ENCODE data around the gene C4orf36. TPM values are rescaled to one million over a fixed set of nuclear protein-coding genes. Genes with fewer than 3 reads are reported as not detected.

Gene C4orf36
- total and polyA plus RNA-seq, 2 of the 8 experiments (the other 6 are each of a cell fraction or from before 2014, with no cell fraction given) = 1.2 to 1.5 TPM

DNA sequence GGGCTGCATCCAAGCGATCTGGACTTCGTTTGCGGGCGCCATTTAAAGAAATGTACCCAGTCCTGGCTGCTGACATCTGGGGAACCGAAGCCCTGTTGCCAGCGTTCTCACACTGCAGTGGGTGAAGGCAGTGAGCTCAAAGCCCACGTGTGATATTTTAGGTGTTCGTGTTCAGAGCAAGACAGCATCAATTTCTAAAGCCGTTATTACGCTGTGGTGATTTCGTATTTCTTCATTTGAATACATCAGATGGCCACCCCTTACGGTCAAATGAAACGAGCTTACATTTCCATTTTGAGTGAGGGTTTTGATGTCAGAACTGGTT lies 376 bp upstream of the C4orf36 start:
- Histone ChIP-seq H3K79me2 (ENCODE audit: control insufficient read depth in 1 of 2, insufficient read depth in 2 of 2, low read length in 2 of 2) (no peaks in the 10 kb centered on the region), H3K23me2 (ENCODE audit: low read depth, low read length) (peaks cover 8% of the 10 kb centered on the region), H2AFZ (ENCODE audit: low read length) (peak overlapping the region; percentile 58; the same call in 1 of the 2 replicates), H3K56ac (replicated peaks; ENCODE audit: insufficient read length, low read depth, low read length) (no peak overlapping the region), H3K36me3 (ENCODE audit: control insufficient read depth in 2 of 4, insufficient read depth in 4 of 4, low read length in 3 of 4) (no peaks in the 10 kb centered on the region), H3K18ac (ENCODE audit: extremely low read depth, low read length) (peak overlapping the region; percentile 88), H2BK5ac (ENCODE audit: low read depth, low read length) (peak overlapping the region; percentile 32; the same call in 1 of the 2 replicates), H3K14ac (ENCODE audit: insufficient read length) (no peak overlapping the region), H4K5ac (ENCODE audit: insufficient read length, low read depth, low read length) (peak overlapping the region; percentile 16), H3K9ac (replicated peaks in 1 of 4; ENCODE audit: extremely low read depth in 1 of 4, low read depth in 3 of 4, low read length in 3 of 4) (peak overlapping the region in 3 of 4 experiments; percentile 57 to 89 (median 83); a peak in 6 of 7 replicates), H3K4me1 (replicated peaks in 1 of 4; ENCODE audit: control insufficient read depth in 3 of 4, insufficient read depth in 4 of 4, low read length in 3 of 4) (peaks cover 0 to 3% (median under 1%) of the 10 kb centered on the region in 4 experiments; a peak in 1 of 7 replicates), H4K8ac (ENCODE audit: extremely low read depth, insufficient read depth, low read length) (peak overlapping the region; percentile 97; the same call in 1 of the 2 replicates), H3K79me1 (ENCODE audit: low read depth, low read length) (no peaks in the 10 kb centered on the region), H2AK5ac (ENCODE audit: low read depth, low read length) (no peak overlapping the region), H3K23ac (ENCODE audit: insufficient read length) (no peak overlapping the region), H3K27ac (ENCODE audit: low read depth, low read length) (peak overlapping the region; percentile 78; the same call in 1 of the 2 replicates), H2BK12ac (ENCODE audit: low read depth, low read length) (peak overlapping the region; percentile 95), H3K27me3 (replicated peaks in 1 of 4; ENCODE audit: control insufficient read depth in 3 of 4, extremely low read depth in 1 of 4, insufficient read depth in 3 of 4, low read length in 3 of 4) (peaks cover 0 to 6% (median 2%) of the 10 kb centered on the region in 4 experiments; a peak in 3 of 7 replicates), H4K91ac (replicated peaks; ENCODE audit: insufficient read length, low read length) (no peak overlapping the region), H3K4ac (replicated peaks; ENCODE audit: insufficient read length, low read depth, low read length) (no peak overlapping the region), H3K4me3 (ENCODE audit: extremely low read depth in 1 of 4, insufficient read depth in 2 of 4, low read depth in 3 of 4, low read length in 4 of 4) (peak overlapping the region; percentile 66 to 83 (median 70)), H3K9me3 (ENCODE audit: insufficient read depth in 2 of 2, low read depth in 1 of 2, low read length in 1 of 2) (no peaks in the 10 kb centered on the region), H2BK20ac (ENCODE audit: low read length) (0 out of 2 replicates have a peak overlapping the region, but pooled peaks have one; percentile 72), H2BK120ac (replicated peaks; ENCODE audit: low read depth, low read length) (peak overlapping the region; percentile 2), H2BK15ac (ENCODE audit: low read length) (0 out of 2 replicates have a peak overlapping the region, but pooled peaks have one; percentile 62), H4K20me1 (replicated peaks in 1 of 2; ENCODE audit: control insufficient read depth in 1 of 2, insufficient read depth in 2 of 2, low read length in 2 of 2) (no peaks in the 10 kb centered on the region), H3K4me2 (ENCODE audit: insufficient read depth in 1 of 2, low read depth in 2 of 2, low read length in 2 of 2) (peak overlapping the region; percentile 73 to 80)
- DNase-seq (ENCODE audit: low read depth in 1 of 2, low spot score in 2 of 2) (no peak), FAIRE-seq (peak; percentile 78)
- WGBS, 2 experiments (ENCODE audit: extremely low coverage in 1 of 2, insufficient coverage in 1 of 2, insufficient read length in 1 of 2, insufficient replicate concordance in 2 of 2, low coverage in 1 of 2, low lambda C conversion rate in 2 of 2, missing lambda C conversion rate in 1 of 2) = 21% methylated on average over 13 of the region's 13 CpGs; no CpG with 5 or more reads in 1 of the 2 experiments
- POLR2A ChIA-PET (ENCODE audit: partially characterized antibody) = interaction anchor here (0.7 to 2.1 kb wide), 4 partner anchors 11 to 393 kb away, joined by 4 to 15 read pairs (median 4); partner anchors contain the start of gene PTPN13
- CTCF ChIA-PET (ENCODE audit: partially characterized antibody) = interaction anchor here (0.8 to 3.6 kb wide), 6 partner anchors 11 to 398 kb away, joined by 3 to 33 read pairs (median 4); no protein-coding TSS in a partner anchor
- no peak for TF ChIP-seq TAF7 (optimal IDR thresholded peaks at IDR 0.05; ENCODE audit: borderline replicate concordance, low read depth, low read length)

Measured in H1 (cell line).